HG03139 (cell line): ENCODE measurements around the gene CBX7.

Source experiments
- ATAC-seq: cut with Tn5 transposase; IDR thresholded peaks from one replicate; pipeline ENCODE4 v1.9.1; 2021; ENCODE audit not compliant: unreplicated experiment

Gene CBX7

GRCh38 chr22:39148026-39148726 lies 4.3 kb downstream of the CBX7 start:
- no peak for ATAC-seq

DNA sequence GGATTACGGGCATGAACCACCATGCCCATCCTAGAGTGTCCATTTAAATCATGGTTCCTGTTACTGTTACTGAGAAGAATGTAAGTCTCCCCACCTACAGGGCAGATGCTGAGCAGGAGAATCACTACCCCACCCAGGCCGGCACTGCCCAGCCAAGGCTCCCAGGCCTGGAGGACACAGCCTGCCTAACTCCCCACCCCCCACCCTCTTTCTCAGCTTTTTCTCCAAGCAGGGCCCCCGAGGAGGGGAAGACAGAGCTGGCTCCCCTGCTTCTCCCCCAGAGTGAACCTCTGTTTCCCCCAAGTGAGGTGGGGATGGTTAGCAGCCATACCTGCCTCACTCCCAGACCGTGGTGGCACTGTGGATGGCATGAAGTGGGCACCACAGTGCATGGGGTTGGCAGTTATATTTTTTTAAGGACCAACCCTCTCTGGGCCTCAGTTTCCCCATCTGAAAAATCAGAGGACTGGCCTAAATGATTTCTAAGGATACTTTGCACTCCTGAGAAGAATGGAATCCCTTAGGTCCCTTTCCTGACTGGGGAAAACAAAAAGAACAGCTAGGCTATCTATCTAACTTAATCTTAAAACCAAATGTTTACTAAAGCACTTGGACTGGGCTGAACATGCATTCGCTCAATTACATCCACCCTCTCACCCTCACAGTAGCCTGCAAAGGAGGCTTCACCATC lies 5.0 kb downstream of the CBX7 start:
- no peak for ATAC-seq

- no peak for ATAC-seq
These were observed 6.0 kb downstream of the CBX7 start for GRCh38 chr22:39146256-39147101.

GRCh38 chr22:39144101-39144767 lies 8.2 kb downstream of the CBX7 start:
- ATAC-seq = no peak

DNA sequence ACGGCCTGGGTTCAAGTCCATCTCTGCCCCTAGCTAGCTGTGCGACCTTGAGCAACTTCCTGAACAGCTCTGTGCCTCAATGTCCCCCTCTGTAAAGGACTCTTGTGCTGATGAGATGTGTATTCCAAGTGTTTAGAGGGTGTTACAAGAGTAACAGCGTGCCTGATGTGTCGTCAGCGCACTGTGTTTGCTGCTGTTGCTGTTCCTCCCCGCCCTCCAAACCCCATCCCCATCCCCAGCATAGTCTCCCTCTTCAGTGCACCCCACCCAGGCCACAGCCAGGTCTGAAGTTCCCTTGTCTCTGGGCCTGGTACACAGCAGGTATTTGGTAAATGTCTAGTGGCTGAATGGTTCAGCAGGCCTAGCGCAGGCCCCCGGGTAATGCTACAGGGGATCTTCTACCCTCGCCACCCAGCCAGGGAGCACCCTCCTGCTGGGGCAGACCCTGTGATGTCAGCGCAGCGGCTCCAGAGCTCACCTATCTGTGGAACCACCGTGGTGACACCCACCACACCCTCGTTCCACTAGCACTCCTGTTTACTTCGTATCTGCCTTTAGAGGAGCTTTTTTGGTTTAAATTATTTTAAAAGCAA lies 10.3 kb downstream of the CBX7 start:
- ATAC-seq = no peak

GRCh38 chr22:39139933-39140332 lies 12.5 kb downstream of the CBX7 start:
- no peak for ATAC-seq

DNA sequence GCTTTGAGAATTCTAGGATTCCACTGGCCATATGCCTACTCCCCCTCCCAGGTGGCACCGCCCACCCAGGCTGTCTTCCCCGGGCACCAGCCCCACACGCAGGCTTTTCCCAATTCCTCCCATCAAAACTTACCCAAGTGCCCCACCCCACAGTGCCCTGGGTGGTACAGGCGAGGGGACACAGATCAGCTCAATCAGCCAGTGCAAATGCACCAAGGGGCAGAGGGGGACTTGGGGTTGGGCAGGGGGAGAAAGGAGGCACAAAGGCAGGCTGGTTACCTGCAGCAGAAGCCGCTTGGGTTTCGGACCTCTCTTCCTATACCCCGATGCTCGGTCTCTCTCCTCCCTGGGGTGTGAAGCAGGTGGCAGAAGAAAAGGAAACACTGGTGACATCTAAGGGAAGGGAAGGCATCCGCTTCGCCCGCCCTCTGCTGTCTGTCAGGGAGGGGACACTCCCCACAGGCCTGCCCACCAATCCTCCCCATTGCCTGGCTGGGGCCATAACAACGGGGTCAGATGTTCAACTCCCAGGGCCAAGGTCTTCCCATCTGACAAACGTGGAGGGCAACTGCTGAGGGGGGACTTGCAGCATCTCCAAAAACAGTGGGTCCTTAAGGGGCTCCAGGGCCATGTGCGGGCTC lies 14.0 kb downstream of the CBX7 start:
- ATAC-seq = no peak

- no peak for ATAC-seq
These were observed 16.2 kb downstream of the CBX7 start for GRCh38 chr22:39136317-39136716.

DNA sequence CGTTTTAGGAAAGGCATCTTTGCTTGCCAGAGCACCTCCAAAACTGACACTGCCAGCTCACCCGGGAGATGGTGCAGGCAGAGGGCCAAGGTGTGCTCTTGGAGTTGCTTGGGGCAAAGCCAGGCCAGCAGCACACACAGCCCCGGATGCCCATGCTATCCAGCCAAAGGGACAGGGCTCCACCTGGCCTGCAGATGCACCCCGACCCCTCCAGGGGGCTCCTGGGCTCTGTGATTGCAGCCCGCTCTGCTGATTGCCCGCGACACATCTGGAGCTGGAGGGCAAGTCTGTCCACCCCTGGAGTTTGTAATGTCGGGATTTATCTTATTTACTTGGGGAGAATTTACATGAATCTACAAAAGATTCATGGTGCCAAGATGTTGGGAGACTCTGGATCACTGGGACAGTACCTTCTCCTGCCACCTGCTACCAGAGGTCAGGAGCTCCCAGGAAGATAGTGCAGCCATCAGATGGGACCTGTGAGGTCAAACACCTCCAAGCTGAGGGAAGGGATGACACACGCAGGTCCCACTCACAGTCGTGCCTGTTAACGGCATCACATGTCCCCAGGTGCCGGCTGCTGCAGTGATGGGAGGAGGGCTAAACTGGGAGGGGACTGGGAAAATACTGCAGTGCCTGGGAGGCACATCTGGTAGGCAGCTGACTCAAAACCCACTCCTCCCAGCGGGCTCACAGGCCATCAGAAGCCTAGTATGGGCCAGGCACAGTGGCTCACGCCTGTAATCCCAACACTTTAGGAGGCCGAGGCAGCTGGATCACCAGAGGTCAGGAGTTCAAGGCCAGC lies 17.2 kb downstream of the CBX7 start:
- ATAC-seq = no peak

DNA sequence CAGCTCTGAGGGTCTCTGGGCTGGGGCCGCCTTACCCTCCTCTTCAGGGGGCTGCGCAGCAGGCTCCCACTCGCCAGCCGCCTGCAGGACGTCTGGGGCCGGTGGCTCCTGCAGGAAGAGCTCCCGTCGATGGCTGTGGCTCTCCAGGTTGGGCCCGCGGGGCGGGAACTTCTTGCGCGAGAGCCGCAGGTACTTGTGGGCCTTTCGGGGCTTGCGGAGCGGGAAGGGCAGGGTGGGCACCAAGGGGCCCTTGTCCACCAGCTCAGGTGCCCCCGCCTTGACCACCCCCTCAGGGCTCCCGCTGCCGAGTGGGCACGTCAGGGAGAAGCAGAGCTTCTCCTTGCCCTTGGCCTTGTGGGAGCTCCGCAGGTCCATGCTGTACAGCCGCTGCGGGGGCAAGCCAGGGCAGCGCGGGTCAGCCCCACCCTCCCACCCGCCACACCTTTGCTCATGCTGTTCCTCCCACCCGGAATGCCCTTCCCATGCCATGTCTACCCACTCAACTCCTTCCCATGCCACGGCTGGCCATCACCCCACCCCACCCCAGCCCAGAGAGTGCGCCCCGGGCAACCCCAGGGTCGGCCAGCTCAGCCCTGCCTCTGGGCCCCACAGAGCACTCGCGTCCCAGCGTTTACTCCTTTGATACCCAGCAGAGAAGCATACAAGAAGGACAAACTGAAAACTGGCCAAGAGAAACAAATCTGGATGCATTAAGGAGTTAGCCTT lies 18.0 kb downstream of the CBX7 start:
- no peak for ATAC-seq

GRCh38 chr22:39133871-39134270 lies 18.6 kb downstream of the CBX7 start:
- no peak for ATAC-seq

GRCh38 chr22:39132871-39133524 lies 19.5 kb downstream of the CBX7 start:
- ATAC-seq = no peak

GRCh38 chr22:39132281-39132680 lies 20.2 kb downstream of the CBX7 start:
- ATAC-seq = no peak

GRCh38 chr22:39130892-39131855 lies 21.3 kb downstream of the CBX7 start:
- ATAC-seq = no peak

DNA sequence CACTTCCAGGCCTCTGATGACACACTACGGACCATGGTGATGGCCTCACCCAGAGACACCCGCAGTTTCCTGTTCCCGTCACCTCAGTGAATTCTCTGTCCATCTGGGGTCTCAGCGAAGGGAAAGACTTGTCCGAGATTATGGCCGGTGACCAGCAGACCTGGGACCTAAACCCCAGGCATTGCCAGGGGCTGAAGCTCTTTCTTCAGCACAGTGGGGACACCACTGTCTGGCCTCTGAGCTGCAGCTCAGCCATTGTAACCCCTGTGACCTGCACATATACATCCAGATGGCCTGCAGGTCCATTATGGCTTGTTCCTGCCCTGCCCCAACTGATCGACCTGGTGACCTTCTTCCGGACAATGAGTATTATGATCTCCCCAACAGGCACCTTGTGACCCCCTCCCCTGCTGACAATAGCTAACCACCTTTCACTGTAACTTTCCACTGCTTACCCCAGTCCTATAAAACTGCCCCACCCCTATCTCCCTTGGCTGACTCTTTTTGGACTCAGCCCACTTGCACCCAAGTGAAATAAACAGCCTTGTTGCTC lies 22.3 kb downstream of the CBX7 start:
- no peak for ATAC-seq

DNA sequence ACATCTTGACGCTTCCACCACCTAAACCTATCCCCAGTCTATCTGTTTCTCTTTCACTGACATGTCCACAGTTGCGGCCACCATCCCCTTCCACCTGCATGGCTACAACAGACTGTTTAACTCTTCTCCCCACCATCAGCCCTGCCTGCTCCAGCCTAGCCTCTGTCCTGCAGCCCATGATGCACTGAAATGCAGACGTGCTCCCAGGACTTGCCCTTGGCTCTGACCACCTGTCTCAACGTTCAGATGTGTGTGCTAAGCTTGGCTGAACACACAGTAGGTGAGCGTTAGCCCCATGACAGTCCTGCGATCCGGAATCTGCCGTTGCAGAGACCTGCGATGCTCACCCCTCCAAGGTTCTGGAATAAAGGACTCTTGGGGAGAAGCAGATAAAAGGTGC lies 22.7 kb downstream of the CBX7 start:
- no peak for ATAC-seq

GRCh38 chr22:39129081-39129480 lies 23.4 kb downstream of the CBX7 start:
- ATAC-seq = no peak
